PC-3 (cell line): Measurements from ENCODE around the gene CLDN9. TPM values are rescaled to one million over a fixed set of nuclear protein-coding genes. Genes with fewer than 3 reads are reported as not detected.

ENCODE experiments used
- ATAC-seq: fragments of 200-7000 bp; cut with Tn5 transposase; 2 replicates; pipeline ENCODE4 v1.9.1; 2020; ENCODE audit warnings: mild to moderate bottlenecking, moderate library complexity
- BruUV-seq: library from RNA; stranded (reverse); fragments of 400-500 nt; replicated peaks from 2 replicates; lab custom pipeline; 2021; lab: Mats Ljungman, UMichigan
- CTCF ChIA-PET: fragments of 300-600 bp; sonication (Branson Sonifier 250); formaldehyde crosslinking; loops from one replicate; lab custom pipeline; 2022; ENCODE audit warnings: antibody characterized with exemption; lab: Charles Lee
- POLR2A ChIA-PET: fragments of 300-600 bp; sonication (Branson Sonifier 250); formaldehyde crosslinking; loops from one replicate; lab custom pipeline; 2022; ENCODE audit warnings: antibody characterized with exemption; ENCODE audit not compliant: unreplicated experiment; lab: Charles Lee
- DNase-seq: peaks from one replicate; pipeline ENCODE4 v3.0.0-alpha.2; 2015
- H2AFZ ChIP-seq: fragments of 300-600 bp; sonication (generic); 2 replicates; pipeline ENCODE4 v1.6.0; 2016; ENCODE audit warnings: antibody characterized with exemption, low read length
- H3F3A ChIP-seq: fragments of 300-600 bp; sonication (generic); one replicate; pipeline ENCODE4 v1.6.0; 2017; ENCODE audit warnings: antibody characterized with exemption, low read length, control low read depth, mild to moderate bottlenecking; ENCODE audit not compliant: unreplicated experiment
- H3K27ac ChIP-seq: fragments of 300-600 bp; sonication (generic); 2 replicates; pipeline ENCODE4 v1.5.1; 2016; ENCODE audit warnings: mild to moderate bottlenecking, low read length
- H3K27me3 ChIP-seq: fragments of 300-600 bp; sonication (generic); 2 replicates; pipeline ENCODE4 v1.6.1; 2016; ENCODE audit warnings: low read length, mixed read lengths
- H3K36me3 ChIP-seq: fragments of 300-600 bp; sonication (generic); 2 replicates; pipeline ENCODE4 v1.6.1; 2016; ENCODE audit warnings: low read depth, mixed run types, low read length, mixed read lengths
- H3K4me1 ChIP-seq: fragments of 300-600 bp; sonication (generic); 2 replicates; pipeline ENCODE4 v1.5.1; 2016; ENCODE audit warnings: low read length; ENCODE audit not compliant: insufficient read depth
- H3K4me2 ChIP-seq: fragments of 300-600 bp; sonication (generic); 2 replicates; pipeline ENCODE4 v1.6.0; 2016; ENCODE audit warnings: low read length
- H3K4me3 ChIP-seq: fragments of 300-600 bp; sonication (generic); 2 replicates; pipeline ENCODE4 v1.5.1; 2016; ENCODE audit warnings: mild to moderate bottlenecking, low read length, mixed read lengths
- H3K79me2 ChIP-seq: fragments of 300-600 bp; sonication (generic); 2 replicates; pipeline ENCODE4 v1.6.1; 2017; ENCODE audit warnings: low read length, mixed read lengths
- H3K9ac ChIP-seq: fragments of 300-600 bp; sonication (generic); 2 replicates; pipeline ENCODE4 v1.6.0; 2016; ENCODE audit warnings: mild to moderate bottlenecking, low read length
- H3K9me2 ChIP-seq: fragments of 300-600 bp; sonication (generic); replicated peaks from 2 replicates; pipeline ENCODE4 v1.6.1; 2016; ENCODE audit warnings: mixed run types, low read length, mixed read lengths
- H3K9me3 ChIP-seq: fragments of 300-600 bp; sonication (generic); 2 replicates; pipeline ENCODE4 v1.6.1; 2016; ENCODE audit warnings: low read length, mixed read lengths
- H4K20me1 ChIP-seq: fragments of 300-600 bp; sonication (generic); 2 replicates; pipeline ENCODE4 v1.6.1; 2016; ENCODE audit warnings: low read length, mixed read lengths
- CTCF ChIP-seq: fragments of 300-600 bp; sonication (generic); conservative IDR thresholded peaks from 2 replicates; pipeline ENCODE4 v1.5.1; 2017; ENCODE audit warnings: antibody characterized with exemption, low read depth, mild to moderate bottlenecking, low read length
- EZH2 ChIP-seq: fragments of 300-600 bp; sonication (generic); IDR thresholded peaks from one replicate; pipeline ENCODE4 v1.6.1; 2017; ENCODE audit warnings: antibody characterized with exemption, mild to moderate bottlenecking, low read length; ENCODE audit not compliant: unreplicated experiment
- EZH2phosphoT487 ChIP-seq: fragments of 300-600 bp; sonication (generic); IDR thresholded peaks from 2 replicates; pipeline ENCODE4 v1.6.1; 2018; ENCODE audit warnings: mild to moderate bottlenecking, antibody characterized with exemption, low read length, borderline replicate concordance
- intact Hi-C: fragments of 100-400 bp; cut with micrococcal nuclease; formaldehyde crosslinking; loops from 2 replicates; pipeline ENCODE4 v1.9.0; 2023
- total RNA-seq: library from RNA; depleted of rRNA; stranded (reverse); fragments of >200 nt; gene quantifications from 2 replicates; pipeline ENCODE4 v1.2.3, GENCODE V29; 2014

The CLDN9 gene
- total RNA-seq, 1 experiment from 2014 or later = 0.33 TPM

GRCh38 chr16:3035972-3036725 is 23.4 kb downstream of the CLDN9 start:
- no peaks in the 10 kb centered on the region for H3K36me3 ChIP-seq
- H3K9ac ChIP-seq = peak overlapping the region; percentile 38
- H2AFZ ChIP-seq = peak overlapping the region; percentile 57; the same call in 1 of the 2 replicates
- H3K4me1 ChIP-seq = peaks cover 12% of the 10 kb centered on the region
- no peak for DNase-seq
- no peaks in the 10 kb centered on the region for H3F3A ChIP-seq
- H3K27me3 ChIP-seq = no peaks in the 10 kb centered on the region
- H3K4me3 ChIP-seq = peak overlapping the region; percentile 75
- no peaks in the 10 kb centered on the region for H4K20me1 ChIP-seq
- ChIA-PET CTCF (no interaction called here), POLR2A (no interaction called here)
- H3K27ac ChIP-seq = no peak overlapping the region
- TF ChIP-seq EZH2 = no peak
- no peak for TF ChIP-seq EZH2phosphoT487
- H3K4me2 ChIP-seq = peak overlapping the region; percentile 91
- H3K79me2 ChIP-seq = no peaks in the 10 kb centered on the region
- intact Hi-C loops = no loop called here
- no peaks in the 10 kb centered on the region for H3K9me3 ChIP-seq
- no TSS peak for BruUV-seq
- H3K9me2 ChIP-seq = no peaks in the 10 kb centered on the region
- ATAC-seq = peak; percentile 20; the same call in 1 of the 2 replicates

GRCh38 chr16:3036726-3037315 is 24.1 kb downstream of the CLDN9 start, which contains the start of gene BICDL2:
Gene BICDL2 (minus strand): TSS chr16:3036944. CDS start chr16:3035496, 1,448 bp downstream.
- peak within 1 kb of the TSS; percentile 75 for H3K4me3 ChIP-seq
- H2AFZ ChIP-seq = peak within 1 kb of the TSS; percentile 57; the same call in 1 of the 2 replicates
- ATAC-seq (peak; percentile 45; the same call in 1 of the 2 replicates), DNase-seq (peak; percentile 21)
- H3K36me3 ChIP-seq = no peaks in the 10 kb centered on the region
- POLR2A ChIA-PET = no interaction called here
- TF ChIP-seq CTCF = no peak
- TF ChIP-seq EZH2 = no peak
- TF ChIP-seq EZH2phosphoT487 = no peak
- H3K9me3 ChIP-seq = no peaks in the 10 kb centered on the region
- CTCF ChIA-PET = no interaction called here
- peak within 1 kb of the TSS; percentile 91 for H3K4me2 ChIP-seq
- intact Hi-C loops = no loop called here
- H3K27me3 ChIP-seq = no peaks in the 10 kb centered on the region
- H3K27ac ChIP-seq = no peak within 1 kb of the TSS
- H4K20me1 ChIP-seq = no peaks in the 10 kb centered on the region
- no peaks in the 10 kb centered on the region for H3K9me2 ChIP-seq
- BruUV-seq = no TSS peak
- peak within 1 kb of the TSS; percentile 38 for H3K9ac ChIP-seq
- no peaks in the 10 kb centered on the region for H3F3A ChIP-seq
- H3K79me2 ChIP-seq = no peaks in the 10 kb centered on the region
- H3K4me1 ChIP-seq = peaks cover 7% of the 10 kb centered on the region; the same call in 1 of the 2 replicates

GRCh38 chr16:3038256-3038655 is 25.5 kb downstream of the CLDN9 start:
- no peaks in the 10 kb centered on the region for H3K36me3 ChIP-seq
- DNase-seq (no peak), ATAC-seq (no peak)
- no TSS peak for BruUV-seq
- H3K27ac ChIP-seq = no peak overlapping the region
- ChIA-PET POLR2A (no interaction called here), CTCF (no interaction called here)
- H3K4me3 ChIP-seq = no peak overlapping the region
- no peaks in the 10 kb centered on the region for H4K20me1 ChIP-seq
- no peak overlapping the region for H2AFZ ChIP-seq
- intact Hi-C loops = no loop called here
- H3K9ac ChIP-seq = no peak overlapping the region
- no peaks in the 10 kb centered on the region for H3F3A ChIP-seq
- no peaks in the 10 kb centered on the region for H3K9me3 ChIP-seq
- no peaks in the 10 kb centered on the region for H3K4me1 ChIP-seq
- H3K9me2 ChIP-seq = no peaks in the 10 kb centered on the region
- TF ChIP-seq EZH2 (no peak), CTCF (no peak)
- H3K79me2 ChIP-seq = no peaks in the 10 kb centered on the region
- H3K4me2 ChIP-seq = no peak overlapping the region
- no peaks in the 10 kb centered on the region for H3K27me3 ChIP-seq
